ENCODE results near the gene C5orf58.

C5orf58 gene, protein sequence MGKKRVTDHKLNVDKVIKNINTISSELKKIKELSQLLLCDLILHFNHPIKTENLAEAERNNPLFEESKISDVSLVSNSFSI

DNA sequence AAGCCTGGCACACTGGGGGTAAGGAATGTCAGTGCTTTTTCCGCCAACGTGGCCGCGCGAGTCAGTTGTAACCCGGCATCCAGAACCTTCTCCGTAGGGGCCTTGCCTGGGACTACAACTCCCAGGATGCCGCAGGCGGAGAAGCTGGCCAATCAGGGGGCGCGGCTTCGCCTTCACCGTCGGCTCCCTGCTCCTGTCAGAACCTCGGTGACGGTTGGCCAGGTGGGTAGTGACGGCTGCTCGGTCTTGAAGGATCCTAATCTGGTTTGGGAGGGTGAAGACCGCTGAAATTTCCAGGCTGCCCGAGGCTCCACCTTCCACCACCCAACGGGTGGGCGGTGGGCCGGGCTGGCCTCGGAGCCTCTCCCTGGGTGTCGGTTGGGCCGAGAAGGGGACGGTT lies at the start of gene C5orf58:
C5orf58 (plus strand) TSS at position 200 of the 400 bp plus-strand sequence. CDS start 1,992 bp downstream, outside the sequence.
- TF ChIP-seq, protein P1, sequence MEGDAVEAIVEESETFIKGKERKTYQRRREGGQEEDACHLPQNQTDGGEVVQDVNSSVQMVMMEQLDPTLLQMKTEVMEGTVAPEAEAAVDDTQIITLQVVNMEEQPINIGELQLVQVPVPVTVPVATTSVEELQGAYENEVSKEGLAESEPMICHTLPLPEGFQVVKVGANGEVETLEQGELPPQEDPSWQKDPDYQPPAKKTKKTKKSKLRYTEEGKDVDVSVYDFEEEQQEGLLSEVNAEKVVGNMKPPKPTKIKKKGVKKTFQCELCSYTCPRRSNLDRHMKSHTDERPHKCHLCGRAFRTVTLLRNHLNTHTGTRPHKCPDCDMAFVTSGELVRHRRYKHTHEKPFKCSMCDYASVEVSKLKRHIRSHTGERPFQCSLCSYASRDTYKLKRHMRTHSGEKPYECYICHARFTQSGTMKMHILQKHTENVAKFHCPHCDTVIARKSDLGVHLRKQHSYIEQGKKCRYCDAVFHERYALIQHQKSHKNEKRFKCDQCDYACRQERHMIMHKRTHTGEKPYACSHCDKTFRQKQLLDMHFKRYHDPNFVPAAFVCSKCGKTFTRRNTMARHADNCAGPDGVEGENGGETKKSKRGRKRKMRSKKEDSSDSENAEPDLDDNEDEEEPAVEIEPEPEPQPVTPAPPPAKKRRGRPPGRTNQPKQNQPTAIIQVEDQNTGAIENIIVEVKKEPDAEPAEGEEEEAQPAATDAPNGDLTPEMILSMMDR (IDR thresholded peaks at IDR 0.05; ENCODE audit: low read depth, low read length) = no peak
- no peak within 1 kb of the TSS for H3K4me3 ChIP-seq (ENCODE audit: low read depth, low read length)

DNA sequence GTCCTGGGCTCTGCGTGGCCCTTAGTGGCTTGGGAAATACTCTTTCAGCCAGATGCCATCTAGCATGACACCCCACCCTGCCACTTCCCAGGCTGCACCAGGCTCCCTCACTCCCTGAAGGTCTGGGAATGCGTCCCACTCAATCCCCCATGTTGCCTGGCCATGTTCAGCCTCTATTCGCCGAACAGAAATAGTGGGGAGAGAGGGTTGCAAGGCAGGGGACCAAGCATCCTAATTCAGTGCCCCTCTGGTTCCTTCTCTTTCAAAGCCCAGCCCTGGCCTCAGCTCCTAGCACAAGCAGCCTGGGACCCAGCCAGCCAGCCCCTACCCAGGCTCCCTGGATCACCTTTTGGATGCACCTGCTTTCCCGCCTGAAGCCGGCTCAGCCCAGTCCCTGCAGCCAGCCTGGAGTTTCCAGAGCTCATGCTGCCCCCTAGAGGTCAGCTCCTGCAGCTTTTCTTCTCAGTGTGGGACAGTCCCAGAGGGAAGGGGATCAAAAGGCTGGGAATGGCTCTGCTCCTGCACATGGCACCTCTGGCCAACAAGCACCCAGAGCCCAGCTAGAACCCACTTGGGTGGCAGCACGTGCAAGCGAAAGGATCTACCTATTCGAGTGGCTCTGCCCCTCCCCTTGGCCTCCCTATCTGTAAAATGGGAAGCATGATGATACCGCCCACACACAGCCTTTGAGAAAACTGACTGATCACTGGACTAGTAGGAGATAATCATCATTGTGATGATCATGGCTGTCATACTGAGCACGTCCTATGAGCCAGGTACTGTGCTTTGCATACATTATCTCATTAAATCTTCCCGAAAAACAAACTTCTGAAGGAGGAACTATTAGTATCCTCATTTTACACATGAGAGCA lies 48.7 kb upstream of the C5orf58 start:
- no peak overlapping the region for H3K4me3 ChIP-seq (ENCODE audit: low read depth, low read length)
- TF ChIP-seq, protein P1 (IDR thresholded peaks at IDR 0.05; ENCODE audit: low read depth, low read length) = peak; percentile 84

DNA sequence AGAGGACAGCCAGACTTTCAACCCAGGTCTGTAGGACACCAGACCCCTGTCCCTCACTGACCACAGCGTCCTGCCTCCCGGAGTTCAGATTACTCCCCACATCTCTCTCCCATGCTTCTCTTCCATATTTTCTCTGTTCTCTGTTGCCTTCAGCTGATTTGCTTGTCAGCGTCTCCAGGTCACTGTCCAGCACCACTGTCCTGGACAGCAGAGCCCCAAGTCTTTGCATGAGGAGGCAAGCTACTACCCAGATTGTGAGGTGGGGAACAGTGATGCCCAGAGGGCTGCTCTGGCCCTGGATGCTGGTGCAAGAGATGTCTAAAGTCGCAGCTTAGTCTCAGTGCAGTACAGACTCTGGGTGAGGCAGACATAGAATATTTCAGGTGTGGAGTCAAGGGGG lies 48.0 kb upstream of the C5orf58 start:
- no peak overlapping the region for H3K4me3 ChIP-seq (ENCODE audit: low read depth, low read length)
- TF ChIP-seq, protein P1 (IDR thresholded peaks at IDR 0.05; ENCODE audit: low read depth, low read length) = no peak

DNA sequence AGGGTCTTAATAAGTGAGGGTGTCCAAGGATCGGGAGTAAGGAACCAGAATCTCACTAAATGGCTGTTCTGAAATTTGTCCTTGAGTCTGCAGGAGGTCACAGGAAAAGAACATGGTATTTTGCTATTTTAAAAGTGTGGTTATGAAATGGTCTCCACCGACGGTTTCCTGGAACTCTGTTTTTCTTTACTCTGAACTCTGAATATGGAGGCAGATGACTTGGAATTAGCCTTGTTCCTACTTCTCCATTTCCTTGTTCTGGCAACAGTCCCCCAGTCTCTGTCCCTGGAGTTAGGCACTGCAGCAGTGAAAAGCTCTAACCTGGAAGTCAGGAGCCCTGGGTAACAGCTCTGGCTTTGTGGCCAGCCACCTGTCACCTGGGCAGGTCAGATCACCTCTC lies 46.6 kb upstream of the C5orf58 start:
- TF ChIP-seq, protein P1 (IDR thresholded peaks at IDR 0.05; ENCODE audit: low read depth, low read length) = no peak
- H3K4me3 ChIP-seq (ENCODE audit: low read depth, low read length) = no peak overlapping the region

DNA sequence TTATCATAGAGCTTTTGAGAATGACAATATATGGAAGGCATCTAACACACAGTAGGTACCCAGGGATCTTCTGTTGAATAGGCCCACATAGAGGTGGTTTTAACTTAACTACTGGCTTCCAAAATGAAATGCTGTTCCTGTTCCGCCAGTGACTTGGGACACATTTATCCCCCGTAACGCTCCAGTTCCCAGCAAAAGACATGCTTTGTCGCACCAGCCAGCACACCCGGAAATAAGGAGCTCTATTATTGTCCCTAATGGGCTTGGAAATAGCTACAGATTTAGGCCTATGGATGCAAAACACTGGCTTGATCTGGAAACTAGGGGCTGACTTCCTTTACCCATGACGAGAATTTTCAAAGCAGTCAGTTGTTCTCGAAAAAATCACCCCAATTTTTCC lies 45.9 kb upstream of the C5orf58 start:
- no peak overlapping the region for H3K4me3 ChIP-seq (ENCODE audit: low read depth, low read length)
- TF ChIP-seq, protein P1 (IDR thresholded peaks at IDR 0.05; ENCODE audit: low read depth, low read length) = no peak

DNA sequence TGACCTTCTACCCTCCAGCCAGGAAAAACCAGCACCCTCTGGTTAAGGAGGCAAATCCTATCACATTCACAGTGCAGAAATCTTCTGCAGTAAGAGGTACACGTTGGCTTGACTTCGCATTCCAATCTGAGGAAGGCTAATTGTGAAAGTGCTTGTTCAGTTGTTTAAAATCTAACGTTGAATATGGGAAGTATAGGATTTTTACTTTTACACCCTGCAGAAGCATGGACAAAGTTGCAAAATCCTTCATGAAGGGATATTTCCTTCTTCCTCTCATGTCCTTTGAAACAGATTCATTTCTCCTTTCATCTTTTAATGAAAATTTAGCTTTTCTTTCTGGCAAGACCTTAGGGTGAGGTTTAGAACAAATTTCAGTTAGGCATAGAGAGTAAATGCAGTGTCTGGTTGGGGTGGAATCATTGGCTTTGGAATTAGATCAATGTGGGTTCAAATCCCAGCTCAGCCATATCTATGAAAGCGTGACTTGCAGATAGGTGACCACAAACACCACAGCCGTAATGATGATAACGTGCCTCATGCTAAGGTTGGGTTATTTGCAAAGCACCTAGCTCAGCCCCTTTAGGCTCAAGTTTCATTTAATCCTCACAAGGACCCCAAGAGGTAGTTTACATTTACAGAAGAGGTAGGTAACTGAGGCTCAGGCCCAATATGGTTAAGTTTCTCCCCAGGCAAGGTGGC lies 42.2 kb upstream of the C5orf58 start:
- TF ChIP-seq, protein P1 (IDR thresholded peaks at IDR 0.05; ENCODE audit: low read depth, low read length) = no peak
- H3K4me3 ChIP-seq (ENCODE audit: low read depth, low read length) = no peak overlapping the region

DNA sequence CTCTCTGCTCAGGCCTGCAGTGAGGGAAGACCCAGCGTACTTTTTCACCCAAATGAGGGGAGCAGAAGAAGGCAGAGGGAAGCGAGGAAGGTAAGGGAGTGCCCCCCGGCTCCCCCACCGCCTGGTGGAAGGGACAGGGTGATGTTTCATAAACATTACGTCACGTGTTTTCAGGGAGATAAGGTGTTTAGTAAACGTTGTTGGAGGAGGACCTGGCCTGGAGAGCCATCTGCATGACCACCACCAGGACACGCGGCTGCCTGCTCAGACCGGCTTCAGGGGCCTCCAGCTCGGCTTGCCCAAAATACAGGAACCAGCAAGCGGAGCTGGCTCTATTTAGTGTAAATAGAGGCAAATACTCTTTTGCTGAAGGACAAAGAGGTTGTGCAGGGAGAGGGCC lies 40.0 kb upstream of the C5orf58 start:
- TF ChIP-seq, protein P1 (IDR thresholded peaks at IDR 0.05; ENCODE audit: low read depth, low read length) = no peak
- H3K4me3 ChIP-seq (ENCODE audit: low read depth, low read length) = no peak overlapping the region
